ENCODE results near the gene KCND3. TPM values are rescaled to one million over a fixed set of nuclear protein-coding genes. Genes with fewer than 3 reads are reported as not detected.

Gene KCND3
- total RNA-seq, 4 donors from 2014 or later, result 0.35 to 4.1 (median 0.90) TPM

GRCh38 chr1:112007169-112007568 lies 17.7 kb upstream of the KCND3 start:
- no peak for DNase-seq
- no peak overlapping the region for H3K27ac ChIP-seq
- H3K9me3 ChIP-seq, result no peaks in the 10 kb centered on the region
- TF ChIP-seq POLR2A (IDR thresholded peaks at IDR 0.05), result no peak
- TF ChIP-seq, protein P1, sequence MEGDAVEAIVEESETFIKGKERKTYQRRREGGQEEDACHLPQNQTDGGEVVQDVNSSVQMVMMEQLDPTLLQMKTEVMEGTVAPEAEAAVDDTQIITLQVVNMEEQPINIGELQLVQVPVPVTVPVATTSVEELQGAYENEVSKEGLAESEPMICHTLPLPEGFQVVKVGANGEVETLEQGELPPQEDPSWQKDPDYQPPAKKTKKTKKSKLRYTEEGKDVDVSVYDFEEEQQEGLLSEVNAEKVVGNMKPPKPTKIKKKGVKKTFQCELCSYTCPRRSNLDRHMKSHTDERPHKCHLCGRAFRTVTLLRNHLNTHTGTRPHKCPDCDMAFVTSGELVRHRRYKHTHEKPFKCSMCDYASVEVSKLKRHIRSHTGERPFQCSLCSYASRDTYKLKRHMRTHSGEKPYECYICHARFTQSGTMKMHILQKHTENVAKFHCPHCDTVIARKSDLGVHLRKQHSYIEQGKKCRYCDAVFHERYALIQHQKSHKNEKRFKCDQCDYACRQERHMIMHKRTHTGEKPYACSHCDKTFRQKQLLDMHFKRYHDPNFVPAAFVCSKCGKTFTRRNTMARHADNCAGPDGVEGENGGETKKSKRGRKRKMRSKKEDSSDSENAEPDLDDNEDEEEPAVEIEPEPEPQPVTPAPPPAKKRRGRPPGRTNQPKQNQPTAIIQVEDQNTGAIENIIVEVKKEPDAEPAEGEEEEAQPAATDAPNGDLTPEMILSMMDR (IDR thresholded peaks at IDR 0.05), result no peak
- no peaks in the 10 kb centered on the region for H3K36me3 ChIP-seq
- H3K27me3 ChIP-seq, result no peaks in the 10 kb centered on the region
- H3K4me3 ChIP-seq, result no peak overlapping the region
- H3K4me1 ChIP-seq, result peaks cover 0 to 10% (median 0%) of the 10 kb centered on the region in 4 donors

GRCh38 chr1:112006416-112007025 lies 17.1 kb upstream of the KCND3 start:
- H3K4me1 ChIP-seq, result peaks cover 0 to 5% (median 0%) of the 10 kb centered on the region in 4 donors
- no peak overlapping the region for H3K27ac ChIP-seq
- H3K9me3 ChIP-seq, result no peaks in the 10 kb centered on the region
- no peak for TF ChIP-seq POLR2A (IDR thresholded peaks at IDR 0.05)
- TF ChIP-seq, protein P1 (IDR thresholded peaks at IDR 0.05), result no peak
- no peak for DNase-seq
- H3K36me3 ChIP-seq, result no peaks in the 10 kb centered on the region
- H3K27me3 ChIP-seq, result no peaks in the 10 kb centered on the region
- H3K4me3 ChIP-seq, result no peak overlapping the region

- DNase-seq, result no peak
- no peak overlapping the region for H3K4me3 ChIP-seq
- no peaks in the 10 kb centered on the region for H3K27me3 ChIP-seq
- H3K36me3 ChIP-seq, result no peaks in the 10 kb centered on the region
- no peak overlapping the region for H3K27ac ChIP-seq
- TF ChIP-seq, protein P1 (IDR thresholded peaks at IDR 0.05), result no peak
- no peak for TF ChIP-seq POLR2A (IDR thresholded peaks at IDR 0.05)
- no peaks in the 10 kb centered on the region for H3K4me1 ChIP-seq
- H3K9me3 ChIP-seq, result no peaks in the 10 kb centered on the region
Observed at GRCh38 chr1:112004076-112004475, 14.6 kb upstream of the KCND3 start.

DNA sequence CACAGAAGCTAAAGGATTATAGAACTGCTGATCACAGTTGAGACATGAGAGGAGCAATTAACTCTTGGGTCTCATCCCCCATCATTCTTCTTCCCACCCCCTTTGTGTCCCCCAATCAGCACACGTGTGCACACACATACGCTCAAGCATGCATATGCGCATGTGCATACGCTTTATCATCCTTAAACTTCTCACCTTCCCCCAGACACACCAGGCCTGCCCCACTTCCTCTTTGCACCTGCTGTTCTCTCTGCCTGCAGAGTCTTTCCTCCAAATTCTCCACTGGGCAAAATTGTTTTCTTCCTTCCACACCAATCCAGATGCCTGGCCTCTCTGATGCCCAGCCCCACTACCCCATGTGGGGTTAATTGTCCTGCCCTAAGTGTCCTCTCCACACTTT lies 13.0 kb upstream of the KCND3 start:
- H3K27ac ChIP-seq, result no peak overlapping the region
- TF ChIP-seq POLR2A (IDR thresholded peaks at IDR 0.05), result no peak
- TF ChIP-seq, protein P1 (IDR thresholded peaks at IDR 0.05), result no peak
- no peaks in the 10 kb centered on the region for H3K27me3 ChIP-seq
- no peaks in the 10 kb centered on the region for H3K9me3 ChIP-seq
- no peak overlapping the region for H3K4me3 ChIP-seq
- H3K36me3 ChIP-seq, result no peaks in the 10 kb centered on the region
- no peaks in the 10 kb centered on the region for H3K4me1 ChIP-seq
- DNase-seq, result no peak

DNA sequence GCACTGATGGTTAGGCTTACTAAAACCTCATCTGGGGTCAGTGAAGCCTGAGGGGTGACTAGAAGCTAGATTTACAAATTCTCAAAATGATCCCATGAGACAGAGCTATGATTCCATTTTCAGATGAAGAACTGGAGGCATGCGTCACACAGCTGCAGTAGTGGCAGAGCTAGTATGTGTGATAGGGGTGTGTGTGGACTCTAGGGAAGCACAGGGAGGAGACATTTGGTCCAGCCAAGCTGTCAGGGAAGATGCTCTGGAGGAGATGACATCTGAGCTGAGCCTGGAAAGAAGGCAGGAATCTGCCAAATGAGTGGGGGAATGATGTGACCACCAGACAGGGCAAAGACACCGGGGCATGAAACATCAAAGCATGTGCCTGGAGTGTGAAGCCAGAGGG lies 12.0 kb upstream of the KCND3 start:
- no peaks in the 10 kb centered on the region for H3K4me1 ChIP-seq
- DNase-seq, result no peak
- H3K4me3 ChIP-seq, result no peak overlapping the region
- H3K27ac ChIP-seq, result no peak overlapping the region
- H3K9me3 ChIP-seq, result no peaks in the 10 kb centered on the region
- no peaks in the 10 kb centered on the region for H3K27me3 ChIP-seq
- TF ChIP-seq, protein P1 (IDR thresholded peaks at IDR 0.05), result no peak
- TF ChIP-seq POLR2A (IDR thresholded peaks at IDR 0.05), result no peak
- H3K36me3 ChIP-seq, result no peaks in the 10 kb centered on the region

DNA sequence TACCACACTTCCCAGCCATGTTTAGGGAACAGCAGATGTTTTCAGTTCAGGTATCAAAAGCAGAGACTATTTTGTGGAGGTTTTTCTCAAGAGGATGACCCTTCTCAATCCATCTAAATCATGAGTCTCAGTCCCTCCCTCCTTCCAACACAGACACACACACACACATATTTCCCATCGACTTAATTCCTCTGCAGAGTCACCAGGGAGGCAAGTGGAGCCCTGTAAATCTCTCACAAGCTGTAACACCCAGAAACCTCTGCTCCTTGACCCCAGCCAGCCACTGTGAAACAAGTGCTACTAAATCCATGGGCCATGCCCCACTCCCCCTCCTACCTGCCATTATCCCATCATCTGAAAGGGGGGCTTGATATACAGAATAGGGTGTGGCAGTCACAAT lies 10.6 kb upstream of the KCND3 start:
- H3K36me3 ChIP-seq, result no peaks in the 10 kb centered on the region
- no peaks in the 10 kb centered on the region for H3K9me3 ChIP-seq
- H3K27ac ChIP-seq, result no peak overlapping the region

More for the DNA sequence above, 10.6 kb upstream of the KCND3 start:
- DNase-seq, result no peak
- Histone ChIP-seq H3K27me3 (no peaks in the 10 kb centered on the region), H3K4me1 (no peaks in the 10 kb centered on the region), H3K4me3 (no peak overlapping the region)
- no peak for TF ChIP-seq POLR2A (IDR thresholded peaks at IDR 0.05)
- TF ChIP-seq, protein P1 (IDR thresholded peaks at IDR 0.05), result no peak

Data from Peyer's patch (tissue), 4 donors.